NCI-H345 treated with DMSO at 0.1 percent for 48 hours (cell line): ENCODE data around the gene MEF2C.
A peak's percentile ranks its signal among the peaks of the same experiment; 100 is the strongest.

Experiments
- DNase-seq: peaks from one replicate; lab custom pipeline; 2025; ENCODE audit not compliant: unreplicated experiment; lab: John Stamatoyannopoulos, UW

The MEF2C gene

GRCh38 chr5:88889189-88890069 lies 6.4 kb upstream of the MEF2C start:
- no peak for DNase-seq

GRCh38 chr5:88888848-88889188 lies 5.8 kb upstream of the MEF2C start:
- no peak for DNase-seq

GRCh38 chr5:88888291-88888690 lies 5.3 kb upstream of the MEF2C start:
- no peak for DNase-seq

GRCh38 chr5:88887342-88887741 lies 4.4 kb upstream of the MEF2C start:
- DNase-seq: no peak

GRCh38 chr5:88886746-88887341 lies 3.9 kb upstream of the MEF2C start:
- DNase-seq: no peak

- no peak for DNase-seq
These were observed 3.3 kb upstream of the MEF2C start for GRCh38 chr5:88886252-88886651.

- no peak for DNase-seq
These were observed 2.0 kb upstream of the MEF2C start for GRCh38 chr5:88885002-88885401.

- no peak for DNase-seq
These were observed 1.6 kb upstream of the MEF2C start for GRCh38 chr5:88884608-88884877.

- peak; percentile 38 for DNase-seq
These were observed 1.0 kb upstream of the MEF2C start for GRCh38 chr5:88883836-88884607.

- DNase-seq: no peak
These were observed 527 bp downstream of the MEF2C start for GRCh38 chr5:88882276-88883038.

- no peak for DNase-seq
These were observed 1.4 kb downstream of the MEF2C start for GRCh38 chr5:88881571-88881971.

- no peak for DNase-seq
These were observed 2.8 kb downstream of the MEF2C start for GRCh38 chr5:88880201-88880600.

- DNase-seq: no peak
These were observed 3.3 kb downstream of the MEF2C start for GRCh38 chr5:88879724-88880123.

GRCh38 chr5:88878976-88879375 lies 4.0 kb downstream of the MEF2C start:
- DNase-seq: no peak

- DNase-seq: no peak
These were observed 5.2 kb downstream of the MEF2C start for GRCh38 chr5:88877826-88878225.

GRCh38 chr5:88876714-88877113 lies 6.3 kb downstream of the MEF2C start:
- DNase-seq: no peak

GRCh38 chr5:88875341-88876234 lies 7.4 kb downstream of the MEF2C start:
- DNase-seq: no peak

- no peak for DNase-seq
These were observed 9.5 kb downstream of the MEF2C start for GRCh38 chr5:88873447-88873846.

- no peak for DNase-seq
These were observed 10.0 kb downstream of the MEF2C start for GRCh38 chr5:88872971-88873370.

GRCh38 chr5:88870285-88870684 lies 12.7 kb downstream of the MEF2C start:
- no peak for DNase-seq
